ENCODE results near the gene SUN2. TPM values are rescaled to one million over a fixed set of nuclear protein-coding genes. Genes with fewer than 3 reads are reported as not detected.

SUN2 gene
- total and polyA plus RNA-seq, 10 of the 15 experiments (the other 5 are each of a cell fraction or from before 2014, with no cell fraction given), result 0.18 to 107 (median 35.9) TPM

GRCh38 chr22:38685761-38686160 lies 70.0 kb downstream of the SUN2 start:
- Histone ChIP-seq H3K79me2 (ENCODE audit: control insufficient read depth, insufficient read depth, low read length) (peaks cover 12% of the 10 kb centered on the region), H3K9ac (ENCODE audit: control insufficient read depth, insufficient read depth, low read length) (no peak overlapping the region), H3K27me3 (replicated peaks in 1 of 2; ENCODE audit: control insufficient read depth in 2 of 2, insufficient read depth in 2 of 2, low read length in 1 of 2) (no peaks in the 10 kb centered on the region), H4K20me1 (ENCODE audit: control insufficient read depth, insufficient read depth) (no peaks in the 10 kb centered on the region), H3K4me3 (no peak overlapping the region), H3K27ac (ENCODE audit: control insufficient read depth, insufficient read depth) (no peak overlapping the region), H3K9me3 (replicated peaks; ENCODE audit: control insufficient read depth, insufficient read depth, low read length) (no peaks in the 10 kb centered on the region; the same call in 2 of the 3 replicates), H3K4me1 (ENCODE audit: control insufficient read depth, insufficient read depth, low read length) (no peaks in the 10 kb centered on the region; the same call in 1 of the 2 replicates), H3K4me2 (ENCODE audit: control insufficient read depth, insufficient read depth) (no peak overlapping the region), H2AFZ (ENCODE audit: control insufficient read depth, low read depth, low read length) (no peak overlapping the region), H3K36me3 (ENCODE audit: control insufficient read depth in 2 of 2, insufficient read depth in 2 of 2, low read length in 1 of 2) (peaks cover 15 to 18% of the 10 kb centered on the region in 2 experiments; a peak in 3 of 4 replicates)
- FAIRE-seq (no peak), ATAC-seq (no peak), DNase-seq (ENCODE audit: low read depth, low spot score) (no peak)
- WGBS (ENCODE audit: insufficient coverage, insufficient replicate concordance, low lambda C conversion rate, missing lambda C conversion rate), result 94% methylated on average over 1 of the region's 1 CpG
- intact Hi-C loops (cut with micrococcal nuclease; ENCODE audit: unreplicated experiment) (no loop called here), in situ Hi-C loops (cut with MboI) (no loop called here)
- POLR2A ChIA-PET, result no interaction called here
- CTCF ChIA-PET, result interaction anchor here (0.6 kb wide), 1 partner anchor 446 kb away, joined by 3 read pairs; no protein-coding TSS in a partner anchor
- RAD21 ChIA-PET (ENCODE audit: unreplicated experiment), result interaction anchor here (0.6 kb wide), 1 partner anchor 90 kb away, joined by 4 read pairs; no protein-coding TSS in a partner anchor
- BruUV-seq (replicated peaks), result no TSS peak
- SMC1A ChIA-PET (ENCODE audit: uncharacterized antibody, unreplicated experiment), result no interaction called here
- TF ChIP-seq POLR2A (IDR thresholded peaks at IDR 0.05; ENCODE audit: low read depth, low read length) (peak; percentile 33; the same call in 1 of the 2 replicates), REST (IDR thresholded peaks at IDR 0.05; ENCODE audit: low read depth, low read length) (no peak)

GRCh38 chr22:38684895-38685294 lies 70.9 kb downstream of the SUN2 start:
- no peaks in the 10 kb centered on the region for H3K27me3 ChIP-seq (replicated peaks in 1 of 2; ENCODE audit: control insufficient read depth in 2 of 2, insufficient read depth in 2 of 2, low read length in 1 of 2)
- H3K9me3 ChIP-seq (replicated peaks; ENCODE audit: control insufficient read depth, insufficient read depth, low read length), result no peaks in the 10 kb centered on the region; the same call in 2 of the 3 replicates
- over 99% methylated on average over 9 of the region's 9 CpGs for WGBS (ENCODE audit: insufficient coverage, insufficient replicate concordance, low lambda C conversion rate, missing lambda C conversion rate)
- H3K79me2 ChIP-seq (ENCODE audit: control insufficient read depth, insufficient read depth, low read length), result peaks cover 12% of the 10 kb centered on the region
- TF ChIP-seq POLR2A (IDR thresholded peaks at IDR 0.05; ENCODE audit: low read depth, low read length) (no peak), BACH1 (IDR thresholded peaks at IDR 0.05; ENCODE audit: borderline replicate concordance) (0 out of 2 replicates have a peak, but pooled peaks have one; percentile 8)
- H3K9ac ChIP-seq (ENCODE audit: control insufficient read depth, insufficient read depth, low read length), result no peak overlapping the region
- H3K4me2 ChIP-seq (ENCODE audit: control insufficient read depth, insufficient read depth), result no peak overlapping the region
- no peak for ATAC-seq
- in situ Hi-C loops (cut with MboI) (no loop called here), intact Hi-C loops (cut with micrococcal nuclease; ENCODE audit: unreplicated experiment) (no loop called here)
- no peaks in the 10 kb centered on the region for H4K20me1 ChIP-seq (ENCODE audit: control insufficient read depth, insufficient read depth)
- no peak overlapping the region for H2AFZ ChIP-seq (ENCODE audit: control insufficient read depth, low read depth, low read length)
- BruUV-seq (replicated peaks), result no TSS peak
- no peak overlapping the region for H3K27ac ChIP-seq (ENCODE audit: control insufficient read depth, insufficient read depth)
- H3K4me3 ChIP-seq, result no peak overlapping the region
- CTCF ChIA-PET, result interaction anchor here (4.3 kb wide), 1 partner anchor 14 kb away, joined by 45 read pairs; the partner anchor contains the start of gene JOSD1
- SMC1A ChIA-PET (ENCODE audit: uncharacterized antibody, unreplicated experiment), result interaction anchor here (4.4 kb wide), 1 partner anchor 13 kb away, joined by 43 read pairs; the partner anchor contains the start of gene JOSD1
- no peak for DNase-seq (ENCODE audit: low read depth, low spot score)
- RAD21 ChIA-PET (ENCODE audit: unreplicated experiment), result no interaction called here
- POLR2A ChIA-PET, result interaction anchor here (0.6 to 4.2 kb wide), 3 partner anchors 14 to 215 kb away, joined by 4 to 43 read pairs (median 14); no protein-coding TSS in a partner anchor
- H3K36me3 ChIP-seq (ENCODE audit: control insufficient read depth in 2 of 2, insufficient read depth in 2 of 2, low read length in 1 of 2), result peaks cover 15 to 18% of the 10 kb centered on the region in 2 experiments; a peak in 3 of 4 replicates
- FAIRE-seq, result no peak
- H3K4me1 ChIP-seq (ENCODE audit: control insufficient read depth, insufficient read depth, low read length), result no peaks in the 10 kb centered on the region; the same call in 1 of the 2 replicates

Small RNA genes lying within 50 kb of the gene (small RNA-seq; reads per million reads assigned to genes)
- gene AL021707.8, result not detected

Other genes starting within 250 kb of the SUN2 start
Only the 7 nearest of the 12 such genes appear.
- under 0.01 and 0.11 TPM in 2 replicates for gene FAM227A, start 99.6 kb downstream of the SUN2 start, total RNA-seq (2014; rRNA removed)
- 0.14 and 0.18 TPM in 2 replicates for gene FAM227A, start 99.6 kb downstream of the SUN2 start, total RNA-seq (2014; rRNA removed; fragmentation: Illumina TruSeq; extraction: Trizol)
- gene FAM227A, start 99.6 kb downstream of the SUN2 start, total RNA-seq (2021), result 0.33 and 0.53 TPM in 2 replicates
- gene FAM227A, start 99.6 kb downstream of the SUN2 start, polyA plus RNA-seq (2011; rRNA removed), result 0.22 and 0.45 TPM in 2 replicates
- 0.06 and 0.28 TPM in 2 replicates for gene FAM227A, start 99.6 kb downstream of the SUN2 start, polyA plus RNA-seq (2014; fragmentation: Illumina TruSeq; extraction: Trizol)
- under 1 TPM; 0.02 to 0.11 TPM for gene FAM227A, start 99.6 kb downstream of the SUN2 start, polyA plus RNA-seq (2014; fragmentation: Nextera tagmentation; extraction: Ambion mirVana)
- gene FAM227A, start 99.6 kb downstream of the SUN2 start, polyA plus RNA-seq (2014; rRNA removed), result 0.13 and 0.50 TPM in 2 replicates
- under 1 TPM; 0.29 to 0.59 TPM for gene FAM227A, start 99.6 kb downstream of the SUN2 start, polyA plus RNA-seq (2016; fragmentation: Nextera tagmentation; extraction: Ambion mirVana)
- gene CBY1, start 99.4 kb downstream of the SUN2 start, total RNA-seq (2014; rRNA removed), result 7.0 and 7.3 TPM in 2 replicates
- 7.0 and 7.4 TPM in 2 replicates for gene CBY1, start 99.4 kb downstream of the SUN2 start, total RNA-seq (2014; rRNA removed; fragmentation: Illumina TruSeq; extraction: Trizol)
- gene CBY1, start 99.4 kb downstream of the SUN2 start, total RNA-seq (2021), result 7.7 and 8.9 TPM in 2 replicates
- gene CBY1, start 99.4 kb downstream of the SUN2 start, polyA plus RNA-seq (2011; rRNA removed), result 10.5 and 12.7 TPM in 2 replicates
- 13.0 TPM in 2 replicates for gene CBY1, start 99.4 kb downstream of the SUN2 start, polyA plus RNA-seq (2014; fragmentation: Illumina TruSeq; extraction: Trizol)
- 10 to 100 TPM; 12.4 to 14.5 TPM for gene CBY1, start 99.4 kb downstream of the SUN2 start, polyA plus RNA-seq (2014; fragmentation: Nextera tagmentation; extraction: Ambion mirVana)
- gene CBY1, start 99.4 kb downstream of the SUN2 start, polyA plus RNA-seq (2014; rRNA removed), result 9.5 and 11.4 TPM in 2 replicates
- gene CBY1, start 99.4 kb downstream of the SUN2 start, polyA plus RNA-seq (2016; fragmentation: Nextera tagmentation; extraction: Ambion mirVana), result 10 to 100 TPM; 16.8 to 18.6 TPM
- gene TOMM22, start 74.0 kb downstream of the SUN2 start, total RNA-seq (2014; rRNA removed), result 97.3 and 107 TPM in 2 replicates
- gene TOMM22, start 74.0 kb downstream of the SUN2 start, total RNA-seq (2014; rRNA removed; fragmentation: Illumina TruSeq; extraction: Trizol), result 87.8 and 92.6 TPM in 2 replicates
- 133 and 134 TPM in 2 replicates for gene TOMM22, start 74.0 kb downstream of the SUN2 start, total RNA-seq (2021)
- gene TOMM22, start 74.0 kb downstream of the SUN2 start, polyA plus RNA-seq (2011; rRNA removed), result 71.8 and 89.6 TPM in 2 replicates
- 116 and 131 TPM in 2 replicates for gene TOMM22, start 74.0 kb downstream of the SUN2 start, polyA plus RNA-seq (2014; fragmentation: Illumina TruSeq; extraction: Trizol)
- 10 to 100 TPM; 37.6 to 62.2 TPM for gene TOMM22, start 74.0 kb downstream of the SUN2 start, polyA plus RNA-seq (2014; fragmentation: Nextera tagmentation; extraction: Ambion mirVana)
- gene TOMM22, start 74.0 kb downstream of the SUN2 start, polyA plus RNA-seq (2014; rRNA removed), result 69.9 and 70.8 TPM in 2 replicates
- 100 to 1,000 TPM; 194 to 197 TPM for gene TOMM22, start 74.0 kb downstream of the SUN2 start, polyA plus RNA-seq (2016; fragmentation: Nextera tagmentation; extraction: Ambion mirVana)
- 50.4 and 65.1 TPM in 2 replicates for gene JOSD1, start 55.1 kb downstream of the SUN2 start, total RNA-seq (2014; rRNA removed)
- 37.1 and 37.9 TPM in 2 replicates for gene JOSD1, start 55.1 kb downstream of the SUN2 start, total RNA-seq (2014; rRNA removed; fragmentation: Illumina TruSeq; extraction: Trizol)
- 48.1 and 53.4 TPM in 2 replicates for gene JOSD1, start 55.1 kb downstream of the SUN2 start, total RNA-seq (2021)
- gene JOSD1, start 55.1 kb downstream of the SUN2 start, polyA plus RNA-seq (2011; rRNA removed), result 47.4 and 54.6 TPM in 2 replicates
- gene JOSD1, start 55.1 kb downstream of the SUN2 start, polyA plus RNA-seq (2014; fragmentation: Illumina TruSeq; extraction: Trizol), result 43.9 and 48.6 TPM in 2 replicates
- 10 to 100 TPM; 11.9 to 15.9 TPM for gene JOSD1, start 55.1 kb downstream of the SUN2 start, polyA plus RNA-seq (2014; fragmentation: Nextera tagmentation; extraction: Ambion mirVana)
- gene JOSD1, start 55.1 kb downstream of the SUN2 start, polyA plus RNA-seq (2014; rRNA removed), result 50.0 and 50.8 TPM in 2 replicates
- 1 to 10 TPM; 6.2 to 7.8 TPM for gene JOSD1, start 55.1 kb downstream of the SUN2 start, polyA plus RNA-seq (2016; fragmentation: Nextera tagmentation; extraction: Ambion mirVana)
- 33.8 and 39.1 TPM in 2 replicates for gene GTPBP1, start 50.1 kb downstream of the SUN2 start, total RNA-seq (2014; rRNA removed)
- gene GTPBP1, start 50.1 kb downstream of the SUN2 start, total RNA-seq (2014; rRNA removed; fragmentation: Illumina TruSeq; extraction: Trizol), result 20.6 and 20.8 TPM in 2 replicates
- 55.7 and 63.1 TPM in 2 replicates for gene GTPBP1, start 50.1 kb downstream of the SUN2 start, total RNA-seq (2021)
- gene GTPBP1, start 50.1 kb downstream of the SUN2 start, polyA plus RNA-seq (2011; rRNA removed), result 28.0 and 47.0 TPM in 2 replicates
- gene GTPBP1, start 50.1 kb downstream of the SUN2 start, polyA plus RNA-seq (2014; fragmentation: Illumina TruSeq; extraction: Trizol), result 16.6 and 39.2 TPM in 2 replicates
- 1 to 10 TPM in 1 of 2 experiments, under 1 TPM in 1; 0.89 to 1.9 TPM for gene GTPBP1, start 50.1 kb downstream of the SUN2 start, polyA plus RNA-seq (2014; fragmentation: Nextera tagmentation; extraction: Ambion mirVana)
- gene GTPBP1, start 50.1 kb downstream of the SUN2 start, polyA plus RNA-seq (2014; rRNA removed), result 46.2 and 57.3 TPM in 2 replicates
- gene GTPBP1, start 50.1 kb downstream of the SUN2 start, polyA plus RNA-seq (2016; fragmentation: Nextera tagmentation; extraction: Ambion mirVana), result 10 to 100 TPM; 25.7 to 29.3 TPM
- gene DNAL4, start 38.1 kb upstream of the SUN2 start, total RNA-seq (2014; rRNA removed), result 6.6 and 7.0 TPM in 2 replicates
- 4.7 and 5.3 TPM in 2 replicates for gene DNAL4, start 38.1 kb upstream of the SUN2 start, total RNA-seq (2014; rRNA removed; fragmentation: Illumina TruSeq; extraction: Trizol)
- gene DNAL4, start 38.1 kb upstream of the SUN2 start, total RNA-seq (2021), result 5.1 and 6.3 TPM in 2 replicates
- 3.9 and 4.5 TPM in 2 replicates for gene DNAL4, start 38.1 kb upstream of the SUN2 start, polyA plus RNA-seq (2011; rRNA removed)
- gene DNAL4, start 38.1 kb upstream of the SUN2 start, polyA plus RNA-seq (2014; fragmentation: Illumina TruSeq; extraction: Trizol), result 3.5 and 8.0 TPM in 2 replicates
- under 1 TPM in 1 of 2 experiments, not detected in 1; 0.35 TPM for gene DNAL4, start 38.1 kb upstream of the SUN2 start, polyA plus RNA-seq (2014; fragmentation: Nextera tagmentation; extraction: Ambion mirVana)
- 8.5 and 8.9 TPM in 2 replicates for gene DNAL4, start 38.1 kb upstream of the SUN2 start, polyA plus RNA-seq (2014; rRNA removed)
- 1 to 10 TPM; 6.3 to 7.8 TPM for gene DNAL4, start 38.1 kb upstream of the SUN2 start, polyA plus RNA-seq (2016; fragmentation: Nextera tagmentation; extraction: Ambion mirVana)
- gene NPTXR, start 88.0 kb upstream of the SUN2 start, total RNA-seq (2014; rRNA removed), result 0.05 and 0.06 TPM in 2 replicates
- 0.05 and 0.09 TPM in 2 replicates for gene NPTXR, start 88.0 kb upstream of the SUN2 start, total RNA-seq (2014; rRNA removed; fragmentation: Illumina TruSeq; extraction: Trizol)
- gene NPTXR, start 88.0 kb upstream of the SUN2 start, total RNA-seq (2021), result 0.37 and 0.38 TPM in 2 replicates
- gene NPTXR, start 88.0 kb upstream of the SUN2 start, polyA plus RNA-seq (2011; rRNA removed), result not detected in 2 replicates
- 0.03 and 0.13 TPM in 2 replicates for gene NPTXR, start 88.0 kb upstream of the SUN2 start, polyA plus RNA-seq (2014; fragmentation: Illumina TruSeq; extraction: Trizol)
- gene NPTXR, start 88.0 kb upstream of the SUN2 start, polyA plus RNA-seq (2014; fragmentation: Nextera tagmentation; extraction: Ambion mirVana), result under 1 TPM in 1 of 2 experiments, not detected in 1; 0.02 TPM
- gene NPTXR, start 88.0 kb upstream of the SUN2 start, polyA plus RNA-seq (2014; rRNA removed), result 0.16 and 0.22 TPM in 2 replicates
- under 1 TPM; 0.04 TPM for gene NPTXR, start 88.0 kb upstream of the SUN2 start, polyA plus RNA-seq (2016; fragmentation: Nextera tagmentation; extraction: Ambion mirVana)

Data from GM12878 (cell line).